Measurements from ENCODE around the gene NUTM1. TPM values are rescaled to one million over a fixed set of nuclear protein-coding genes. Genes with fewer than 3 reads are reported as not detected.

The NUTM1 gene
- total RNA-seq, 1 donor from 2014 or later = not detected

GRCh38 chr15:34314491-34315490, 28.3 kb upstream of the NUTM1 start:
- Mint-ChIP-seq H3K27ac (ENCODE audit: unreplicated experiment) (no peak overlapping the region), H3K4me1 (ENCODE audit: low read depth) (peaks cover 21% of the 10 kb centered on the region), H3K27me3 (ENCODE audit: low read depth) (no peaks in the 10 kb centered on the region), H3K36me3 (ENCODE audit: low read depth) (peaks cover 3% of the 10 kb centered on the region), H3K9me3 (ENCODE audit: low read depth) (no peaks in the 10 kb centered on the region), H3K4me3 (ENCODE audit: unreplicated experiment) (no peak overlapping the region)
- DNase-seq (ENCODE audit: low spot score) = no peak
- no peak for TF ChIP-seq CTCF (IDR thresholded peaks at IDR 0.05)

- Mint-ChIP-seq H3K36me3 (ENCODE audit: low read depth) (peaks cover 3% of the 10 kb centered on the region), H3K4me1 (ENCODE audit: low read depth) (peaks cover 21% of the 10 kb centered on the region)
- no peak for TF ChIP-seq CTCF (IDR thresholded peaks at IDR 0.05)
Observed at GRCh38 chr15:34318277-34319079, 24.6 kb upstream of the NUTM1 start.

DNA sequence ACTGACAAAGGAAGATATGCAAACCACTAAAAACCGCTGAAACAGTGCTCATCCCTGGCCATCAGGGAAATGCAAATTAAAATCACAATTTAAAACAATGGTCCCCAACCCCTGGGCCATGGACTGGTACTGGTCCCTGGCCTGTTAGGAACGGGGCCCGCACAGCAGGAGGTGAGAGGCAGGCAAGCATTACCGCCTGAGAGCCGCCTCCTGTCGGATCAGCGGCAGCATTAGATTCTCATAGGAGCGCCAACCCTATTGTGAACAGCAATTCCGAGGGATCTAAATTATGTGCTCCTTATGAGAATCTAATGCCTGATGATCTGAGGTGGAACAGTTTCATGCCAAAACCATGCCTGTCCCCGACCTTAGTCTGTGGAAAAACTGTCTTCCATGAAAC, 19.9 kb upstream of the NUTM1 start:
- Mint-ChIP-seq H3K36me3 (ENCODE audit: low read depth) (no peaks in the 10 kb centered on the region), H3K27me3 (ENCODE audit: low read depth) (no peaks in the 10 kb centered on the region), H3K4me3 (ENCODE audit: unreplicated experiment) (no peak overlapping the region), H3K4me1 (ENCODE audit: low read depth) (peaks cover 11% of the 10 kb centered on the region), H3K9me3 (ENCODE audit: low read depth) (no peaks in the 10 kb centered on the region), H3K27ac (ENCODE audit: unreplicated experiment) (no peak overlapping the region)
- TF ChIP-seq CTCF (IDR thresholded peaks at IDR 0.05) = no peak
- no peak for DNase-seq (ENCODE audit: low spot score)

More at GRCh38 chr15:34318277-34319079, 24.6 kb upstream of the NUTM1 start:
- Mint-ChIP-seq H3K4me3 (ENCODE audit: unreplicated experiment) (peak overlapping the region; percentile 70), H3K27ac (ENCODE audit: unreplicated experiment) (peak overlapping the region; percentile 70), H3K9me3 (ENCODE audit: low read depth) (no peaks in the 10 kb centered on the region), H3K27me3 (ENCODE audit: low read depth) (no peaks in the 10 kb centered on the region)
- no peak for DNase-seq (ENCODE audit: low spot score)

DNA sequence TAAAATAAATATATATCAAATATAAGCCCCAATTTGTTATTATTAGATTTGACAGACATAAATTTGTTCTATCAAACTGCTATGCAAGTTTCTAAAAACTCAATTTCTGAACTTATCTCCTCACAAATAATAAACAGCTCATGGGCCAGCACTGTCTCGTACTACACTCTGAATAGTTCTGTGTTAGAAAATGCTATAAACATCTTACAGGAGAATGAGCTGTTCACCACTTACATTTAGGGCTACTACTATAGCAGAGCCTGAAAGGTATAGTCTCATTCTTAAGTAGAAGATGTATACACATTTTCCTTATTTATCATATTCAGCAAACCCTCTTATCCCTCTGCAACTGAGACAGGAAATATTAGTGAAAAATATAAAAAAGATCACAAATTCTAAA, 18.2 kb upstream of the NUTM1 start:
- Mint-ChIP-seq H3K27ac (ENCODE audit: unreplicated experiment) (no peak overlapping the region), H3K27me3 (ENCODE audit: low read depth) (no peaks in the 10 kb centered on the region), H3K9me3 (ENCODE audit: low read depth) (no peaks in the 10 kb centered on the region), H3K36me3 (ENCODE audit: low read depth) (no peaks in the 10 kb centered on the region), H3K4me3 (ENCODE audit: unreplicated experiment) (no peak overlapping the region), H3K4me1 (ENCODE audit: low read depth) (peaks cover 3% of the 10 kb centered on the region)
- TF ChIP-seq CTCF (IDR thresholded peaks at IDR 0.05) = no peak
- no peak for DNase-seq (ENCODE audit: low spot score)

GRCh38 chr15:34325368-34325767, 17.7 kb upstream of the NUTM1 start:
- H3K4me1 Mint-ChIP-seq (ENCODE audit: low read depth) = peaks cover 3% of the 10 kb centered on the region
- no peaks in the 10 kb centered on the region for H3K36me3 Mint-ChIP-seq (ENCODE audit: low read depth)
- no peak for DNase-seq (ENCODE audit: low spot score)
- no peaks in the 10 kb centered on the region for H3K27me3 Mint-ChIP-seq (ENCODE audit: low read depth)
- H3K9me3 Mint-ChIP-seq (ENCODE audit: low read depth) = no peaks in the 10 kb centered on the region
- no peak for TF ChIP-seq CTCF (IDR thresholded peaks at IDR 0.05)
- no peak overlapping the region for H3K4me3 Mint-ChIP-seq (ENCODE audit: unreplicated experiment)
- H3K27ac Mint-ChIP-seq (ENCODE audit: unreplicated experiment) = no peak overlapping the region

Data from chondrocyte (in vitro differentiated cells).